Measurements from ENCODE around the gene CORO7.

CORO7 gene

DNA sequence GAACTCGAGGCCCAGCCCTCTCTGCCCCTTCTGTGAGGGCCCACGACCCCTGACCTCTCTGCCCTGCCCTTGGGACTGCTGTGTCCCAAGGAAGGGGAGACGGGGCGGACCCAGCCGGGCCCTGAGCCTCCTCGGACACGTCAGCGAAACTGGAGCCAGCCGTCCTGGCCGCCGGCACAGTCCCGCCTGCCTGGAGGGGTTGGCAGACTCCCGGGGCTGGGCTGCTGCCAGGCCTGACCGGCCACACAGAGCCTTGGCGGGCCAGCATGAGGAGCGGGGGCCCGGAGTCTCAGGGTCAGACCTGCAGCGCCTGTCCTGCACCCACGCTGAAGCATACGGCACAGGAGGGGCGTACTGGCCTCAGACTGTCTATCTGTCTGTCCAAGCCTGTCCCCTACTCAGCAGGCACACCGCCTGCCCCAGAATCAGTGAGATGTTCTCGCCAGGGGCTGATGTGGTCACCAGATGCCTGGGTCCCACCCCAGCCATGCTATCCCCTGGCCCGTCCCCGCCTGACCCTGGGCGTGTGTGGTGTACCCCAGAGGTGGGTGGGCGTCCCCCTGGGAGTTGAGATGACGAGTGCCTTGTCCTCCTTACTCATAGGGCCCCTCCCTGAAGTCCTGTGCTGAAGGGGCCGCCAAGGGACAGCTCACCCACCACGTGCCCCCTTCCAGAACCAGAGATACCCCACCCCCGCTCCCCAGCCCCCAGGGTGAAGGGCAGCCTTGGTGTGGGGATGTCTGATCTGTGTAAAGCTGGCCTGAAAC lies 40.1 kb downstream of the CORO7 start:
- Mint-ChIP-seq H3K27me3 (no peaks in the 10 kb centered on the region), H3K4me1 (peaks cover 53% of the 10 kb centered on the region), H3K9me3 (no peaks in the 10 kb centered on the region), H3K27ac (no peak overlapping the region), H3K36me3 (peaks cover 23% of the 10 kb centered on the region), H3K4me3 (no peak overlapping the region)
- no peak for ATAC-seq

DNA sequence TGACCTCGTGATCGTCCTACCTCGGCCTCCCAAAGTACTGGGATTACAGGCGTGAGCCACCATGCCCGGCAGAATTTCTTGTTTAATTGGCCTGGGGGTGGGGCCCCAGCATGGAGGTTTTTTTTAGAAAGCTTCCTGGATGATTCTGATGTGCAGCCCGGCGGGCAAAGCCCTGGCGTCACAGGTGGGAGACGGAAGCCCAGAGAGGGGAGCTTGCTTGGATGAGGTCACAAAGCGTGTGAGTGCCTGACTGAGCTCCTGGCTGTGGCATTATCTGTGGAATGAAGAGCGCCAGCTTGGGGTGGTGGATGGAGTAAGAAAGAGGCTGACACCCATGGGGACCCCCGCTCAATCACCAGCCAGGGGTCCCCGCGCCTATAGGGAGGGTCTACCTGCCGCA lies 40.7 kb downstream of the CORO7 start:
- Mint-ChIP-seq H3K36me3 (peaks cover 20% of the 10 kb centered on the region), H3K27ac (no peak overlapping the region), H3K4me1 (peaks cover 50% of the 10 kb centered on the region), H3K9me3 (no peaks in the 10 kb centered on the region), H3K27me3 (no peaks in the 10 kb centered on the region), H3K4me3 (no peak overlapping the region)
- ATAC-seq: no peak

DNA sequence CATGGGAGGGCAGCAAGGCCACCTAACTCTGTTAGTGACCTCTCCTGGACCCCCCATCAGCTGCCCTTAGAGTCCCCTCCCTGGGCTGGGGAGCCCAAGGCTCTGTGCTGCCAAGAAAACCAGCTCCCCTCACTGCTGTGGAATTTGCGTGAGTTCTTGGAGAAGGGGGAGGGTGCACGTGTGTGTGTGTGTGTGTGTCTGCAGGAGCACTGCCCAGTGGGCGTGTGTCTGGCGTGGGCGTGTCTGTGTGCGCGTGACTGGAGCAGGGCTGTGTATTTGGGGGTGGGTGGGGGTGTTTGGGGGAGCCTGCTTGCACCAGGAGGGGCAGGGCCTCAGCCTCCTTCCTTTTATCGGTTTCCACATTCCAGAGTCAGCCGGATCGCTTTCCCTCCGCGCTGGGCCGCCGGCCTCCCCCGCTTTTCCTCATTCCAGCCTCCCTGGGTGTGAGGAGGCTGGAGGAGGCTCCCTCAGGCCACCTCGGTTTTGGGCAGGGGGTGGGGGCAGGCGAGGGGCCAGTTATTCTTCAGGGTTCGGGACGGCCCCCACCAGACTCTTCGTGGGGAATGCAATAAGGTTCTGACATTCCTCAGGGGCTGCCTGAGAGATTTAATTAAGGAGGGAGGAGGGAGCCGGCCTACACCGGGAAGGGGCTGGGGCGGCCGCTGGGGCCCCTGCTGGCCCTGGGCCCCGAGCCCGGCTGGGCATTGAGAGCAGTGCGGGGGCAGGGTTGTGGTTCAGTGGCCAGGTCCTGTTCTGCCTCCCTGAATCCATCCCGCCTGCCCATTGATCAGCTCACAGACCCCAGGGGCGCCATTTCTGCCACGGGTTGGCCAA lies 42.3 kb downstream of the CORO7 start:
- no peaks in the 10 kb centered on the region for H3K27me3 Mint-ChIP-seq
- peaks cover 51% of the 10 kb centered on the region for H3K4me1 Mint-ChIP-seq
- no peak overlapping the region for H3K27ac Mint-ChIP-seq
- H3K9me3 Mint-ChIP-seq: no peaks in the 10 kb centered on the region
- H3K36me3 Mint-ChIP-seq: peaks cover 14% of the 10 kb centered on the region
- no peak for ATAC-seq
- no peak overlapping the region for H3K4me3 Mint-ChIP-seq

DNA sequence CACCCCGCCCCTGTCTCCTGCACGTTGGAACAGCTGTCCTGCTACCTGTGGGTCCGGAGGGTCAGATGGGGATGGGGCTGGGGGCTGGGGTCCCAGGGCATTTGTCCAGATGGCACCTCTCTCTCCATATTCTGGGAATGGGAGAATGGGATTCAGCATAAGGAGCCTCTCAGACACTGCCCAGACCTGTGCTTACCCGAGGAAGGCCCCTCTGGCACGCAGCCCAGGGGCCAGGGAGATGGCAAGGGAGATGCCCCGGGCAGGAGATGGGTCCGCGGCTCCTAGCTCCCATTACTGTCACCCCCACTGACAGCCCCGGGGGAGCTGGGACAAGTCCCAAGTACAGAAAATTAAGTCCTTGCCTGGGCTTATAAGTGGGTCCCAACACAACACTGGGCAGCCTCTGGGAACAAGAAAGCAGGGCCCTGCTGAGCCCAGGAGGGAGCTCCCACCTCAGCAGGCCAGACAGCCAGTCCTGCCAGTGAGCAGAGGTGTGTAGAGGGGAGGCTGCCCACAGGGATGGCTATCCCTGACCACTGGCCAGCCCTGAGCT lies 43.0 kb downstream of the CORO7 start:
- Mint-ChIP-seq H3K4me3 (peak overlapping the region; percentile 7), H3K36me3 (peaks cover 14% of the 10 kb centered on the region), H3K9me3 (no peaks in the 10 kb centered on the region), H3K27ac (no peak overlapping the region), H3K27me3 (no peaks in the 10 kb centered on the region), H3K4me1 (peaks cover 51% of the 10 kb centered on the region)
- ATAC-seq: no peak

DNA sequence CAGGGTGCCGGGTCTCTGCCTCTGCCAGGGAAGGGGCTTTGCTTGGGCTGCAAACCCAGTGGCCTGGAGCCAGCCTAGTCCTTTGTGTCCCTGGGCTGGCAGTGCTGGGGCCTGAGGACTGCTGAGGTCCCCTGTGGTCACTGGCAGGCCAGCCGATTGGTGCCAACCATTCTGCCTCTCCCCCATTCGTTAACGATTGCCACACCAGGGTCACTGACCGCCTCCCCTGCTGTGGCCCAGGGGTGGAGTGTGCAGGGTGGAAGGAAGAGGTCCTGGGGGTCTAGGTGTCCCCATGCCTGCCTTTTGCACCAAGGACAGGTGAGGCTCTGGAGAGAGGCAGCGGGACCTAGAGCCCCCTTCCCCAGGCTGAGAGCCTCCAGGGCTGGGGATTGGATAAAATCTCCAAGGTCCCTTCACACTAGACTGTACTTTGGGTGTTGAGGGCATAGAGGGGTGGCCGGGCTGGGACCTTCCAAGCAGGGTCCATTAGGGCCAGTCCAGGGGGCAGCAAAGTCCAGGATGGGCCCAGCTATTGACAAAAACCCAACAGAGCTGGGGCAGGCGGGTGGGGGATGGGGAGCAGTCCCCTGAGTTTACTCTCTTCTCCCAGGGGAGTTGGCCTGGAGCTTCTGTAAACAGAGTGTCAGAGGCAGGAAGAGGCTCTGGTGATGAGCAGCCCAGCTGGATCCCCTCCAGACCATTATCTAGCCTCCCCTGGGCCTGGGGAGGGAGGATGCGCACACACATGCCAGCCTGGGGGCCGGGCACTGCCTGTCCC lies 43.6 kb downstream of the CORO7 start:
- no peak overlapping the region for H3K27ac Mint-ChIP-seq
- H3K36me3 Mint-ChIP-seq: peaks cover 11% of the 10 kb centered on the region
- peaks cover 47% of the 10 kb centered on the region for H3K4me1 Mint-ChIP-seq
- H3K9me3 Mint-ChIP-seq: no peaks in the 10 kb centered on the region
- H3K4me3 Mint-ChIP-seq: peak overlapping the region; percentile 7
- no peaks in the 10 kb centered on the region for H3K27me3 Mint-ChIP-seq
- ATAC-seq: peak; percentile 62

DNA sequence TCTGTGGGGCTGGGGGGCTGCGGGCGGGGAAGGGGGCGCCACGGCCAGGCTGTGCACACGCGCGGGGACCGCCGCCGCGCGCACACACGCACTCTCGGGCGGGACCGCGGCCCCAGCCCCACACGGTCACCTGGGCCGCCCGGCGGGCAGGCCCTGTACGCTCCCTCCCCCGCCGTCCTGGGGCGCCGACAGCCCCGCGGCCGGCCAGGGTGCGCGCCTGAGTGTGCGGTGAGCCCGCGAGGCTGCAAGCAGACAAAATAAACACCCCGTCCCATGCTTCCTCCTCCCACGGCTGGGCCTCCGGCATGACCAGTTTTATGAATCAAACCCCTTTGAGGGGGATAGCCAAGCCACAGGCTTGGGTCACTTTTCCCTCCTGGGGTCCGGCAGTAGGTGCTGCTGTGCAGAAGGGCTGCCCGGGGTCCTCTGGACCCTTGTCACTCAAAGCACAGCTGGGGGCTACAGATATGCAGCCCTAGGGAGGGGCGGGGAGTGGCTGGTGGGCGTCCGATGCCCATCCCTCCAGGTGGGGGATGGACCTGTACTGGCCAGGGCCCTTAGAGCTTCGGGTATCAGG lies 44.3 kb downstream of the CORO7 start:
- peak overlapping the region; percentile 74 for H3K4me3 Mint-ChIP-seq
- peaks cover 14% of the 10 kb centered on the region for H3K36me3 Mint-ChIP-seq
- no peaks in the 10 kb centered on the region for H3K9me3 Mint-ChIP-seq
- H3K27ac Mint-ChIP-seq: no peak overlapping the region
- H3K27me3 Mint-ChIP-seq: no peaks in the 10 kb centered on the region
- peak; percentile 57 for ATAC-seq
- H3K4me1 Mint-ChIP-seq: peaks cover 51% of the 10 kb centered on the region

DNA sequence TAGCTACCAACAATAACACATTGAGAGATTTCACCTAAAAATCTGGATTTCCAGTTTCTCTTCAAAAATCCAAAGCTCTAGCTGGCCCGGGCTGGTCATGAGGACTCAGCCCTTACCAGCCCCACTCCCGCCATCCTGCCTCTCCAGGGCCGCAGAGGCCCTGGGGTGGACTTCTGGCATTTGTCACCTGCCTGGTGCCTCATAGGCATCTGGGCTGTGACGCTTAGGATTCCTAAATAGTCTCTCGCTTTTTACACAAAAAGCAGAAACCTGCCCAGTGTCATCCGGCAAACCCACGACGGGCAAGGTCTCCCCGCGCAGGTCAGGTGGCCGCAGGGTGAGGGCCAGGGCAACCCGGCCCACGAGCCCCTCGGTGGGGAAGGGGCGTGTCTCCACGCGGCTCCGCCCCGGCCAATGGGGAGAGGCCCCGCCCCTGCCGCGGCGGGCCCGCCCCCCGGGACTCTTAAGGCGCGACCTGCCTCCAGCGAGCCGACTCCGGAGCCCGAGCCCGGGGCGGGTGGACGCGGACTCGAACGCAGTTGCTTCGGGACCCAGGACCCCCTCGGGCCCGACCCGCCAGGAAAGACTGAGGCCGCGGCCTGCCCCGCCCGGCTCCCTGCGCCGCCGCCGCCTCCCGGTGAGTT lies 44.9 kb downstream of the CORO7 start, which contains the start of gene VASN:
VASN (plus strand) TSS at position 492 of the 644 bp plus-strand sequence. CDS start 9,030 bp downstream, outside the sequence.
- Mint-ChIP-seq H3K4me3 (peak within 1 kb of the TSS; percentile 74), H3K9me3 (no peaks in the 10 kb centered on the region), H3K27me3 (no peaks in the 10 kb centered on the region), H3K36me3 (peaks cover 14% of the 10 kb centered on the region), H3K4me1 (peaks cover 58% of the 10 kb centered on the region), H3K27ac (no peak within 1 kb of the TSS)
- ATAC-seq: peak; percentile 81

DNA sequence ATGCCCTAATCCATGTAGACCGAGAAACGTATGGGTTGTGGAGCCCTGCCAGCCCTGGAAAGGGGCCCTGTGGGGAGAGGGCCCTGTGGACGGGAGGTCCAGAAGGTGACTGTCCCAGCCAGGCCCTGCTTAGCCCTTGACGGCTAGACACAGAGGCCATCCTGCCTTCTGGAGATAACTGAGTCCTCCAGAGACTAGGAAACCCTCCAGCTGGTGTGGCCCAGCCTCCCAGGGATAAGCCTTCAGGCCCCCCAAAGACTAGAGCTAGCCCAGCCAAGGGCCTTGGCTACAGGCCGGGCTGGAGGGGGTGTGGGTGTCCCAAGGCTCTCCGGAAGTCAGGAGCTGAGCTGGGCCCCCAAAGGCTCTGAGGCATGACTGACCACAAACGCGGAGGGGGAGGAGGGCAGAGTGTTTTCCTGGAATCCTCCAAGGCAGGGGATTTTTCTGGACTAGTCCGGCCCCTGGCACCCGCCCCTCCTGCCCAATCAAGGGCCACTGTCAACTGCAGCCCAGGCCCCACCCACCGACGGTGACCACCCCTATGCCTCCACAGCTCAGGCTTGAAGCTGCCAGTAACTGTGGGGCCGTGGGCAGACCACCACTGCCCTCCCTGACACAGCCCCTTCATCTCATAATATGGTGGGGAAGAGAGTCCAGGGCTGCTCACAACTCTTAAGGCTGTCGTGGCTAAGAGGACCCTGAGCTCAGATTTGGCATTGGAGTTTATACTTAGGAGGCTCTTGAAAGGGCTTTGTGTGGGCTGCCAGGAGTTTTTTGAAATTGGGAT lies 45.6 kb downstream of the CORO7 start:
- Mint-ChIP-seq H3K27me3 (no peaks in the 10 kb centered on the region), H3K9me3 (no peaks in the 10 kb centered on the region), H3K4me1 (peaks cover 62% of the 10 kb centered on the region), H3K36me3 (peaks cover 12% of the 10 kb centered on the region), H3K4me3 (no peak overlapping the region), H3K27ac (no peak overlapping the region)
- ATAC-seq: no peak

DNA sequence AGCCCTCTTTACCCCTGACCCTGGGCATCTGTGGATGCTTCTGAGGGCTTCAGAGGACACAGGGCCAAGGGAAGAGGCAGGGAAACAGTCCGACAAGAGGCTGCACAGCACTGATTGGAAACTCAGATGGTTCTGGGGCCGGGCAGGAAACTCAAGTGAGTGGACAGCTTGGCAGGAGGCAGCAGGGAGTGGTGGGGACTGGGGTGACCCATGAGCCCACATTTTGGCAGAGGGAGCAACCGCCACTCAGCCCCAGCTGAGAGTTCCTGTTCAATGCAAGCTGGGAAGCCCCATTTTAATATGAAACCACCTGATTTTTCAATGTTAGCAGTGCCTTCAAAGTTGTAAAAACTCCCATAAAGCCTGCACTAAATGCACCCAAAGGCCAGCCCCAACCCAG lies 46.2 kb downstream of the CORO7 start:
- H3K27me3 Mint-ChIP-seq: no peaks in the 10 kb centered on the region
- H3K9me3 Mint-ChIP-seq: no peaks in the 10 kb centered on the region
- H3K36me3 Mint-ChIP-seq: peaks cover 7% of the 10 kb centered on the region
- peaks cover 62% of the 10 kb centered on the region for H3K4me1 Mint-ChIP-seq
- H3K4me3 Mint-ChIP-seq: no peak overlapping the region
- no peak overlapping the region for H3K27ac Mint-ChIP-seq
- ATAC-seq: no peak

DNA sequence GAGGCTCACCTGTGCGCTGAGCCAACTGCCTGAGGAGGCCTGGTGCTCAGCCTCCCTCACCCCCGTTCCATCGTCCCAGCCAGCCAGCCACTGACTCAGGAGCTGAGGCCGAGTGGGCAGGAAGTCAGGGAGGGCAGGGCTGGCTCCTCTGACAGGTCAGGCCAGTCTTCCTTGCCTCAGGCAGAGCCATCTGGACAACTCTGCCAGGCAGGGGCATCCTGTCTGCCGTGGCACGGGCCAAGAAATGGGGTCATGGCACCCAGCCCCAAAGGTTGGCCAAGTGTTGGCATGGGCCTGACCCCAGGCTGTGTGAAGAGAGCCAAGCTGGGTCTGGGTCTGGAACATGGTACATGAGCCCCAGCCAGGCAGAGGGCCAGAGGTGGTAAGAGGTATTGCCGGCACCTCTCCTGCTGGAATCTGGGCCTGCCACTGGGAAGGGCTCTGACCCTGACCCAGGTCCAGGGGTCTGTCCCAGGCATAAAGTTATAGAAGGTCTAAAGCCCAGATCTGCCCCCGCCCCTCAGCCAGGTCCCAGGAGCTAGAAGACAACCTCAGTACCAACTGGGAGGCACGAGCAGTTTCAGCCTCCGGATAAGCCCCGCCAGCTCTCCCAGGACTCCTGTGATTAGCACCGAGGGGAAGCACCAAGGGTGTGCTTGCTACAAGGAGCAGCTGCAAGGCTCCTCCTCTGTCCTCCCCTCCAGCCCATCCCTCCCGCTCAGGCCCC lies 47.2 kb downstream of the CORO7 start:
- Mint-ChIP-seq H3K36me3 (peaks cover 7% of the 10 kb centered on the region), H3K4me1 (peaks cover 64% of the 10 kb centered on the region), H3K9me3 (no peaks in the 10 kb centered on the region), H3K4me3 (no peak overlapping the region), H3K27ac (no peak overlapping the region), H3K27me3 (no peaks in the 10 kb centered on the region)
- no peak for ATAC-seq

DNA sequence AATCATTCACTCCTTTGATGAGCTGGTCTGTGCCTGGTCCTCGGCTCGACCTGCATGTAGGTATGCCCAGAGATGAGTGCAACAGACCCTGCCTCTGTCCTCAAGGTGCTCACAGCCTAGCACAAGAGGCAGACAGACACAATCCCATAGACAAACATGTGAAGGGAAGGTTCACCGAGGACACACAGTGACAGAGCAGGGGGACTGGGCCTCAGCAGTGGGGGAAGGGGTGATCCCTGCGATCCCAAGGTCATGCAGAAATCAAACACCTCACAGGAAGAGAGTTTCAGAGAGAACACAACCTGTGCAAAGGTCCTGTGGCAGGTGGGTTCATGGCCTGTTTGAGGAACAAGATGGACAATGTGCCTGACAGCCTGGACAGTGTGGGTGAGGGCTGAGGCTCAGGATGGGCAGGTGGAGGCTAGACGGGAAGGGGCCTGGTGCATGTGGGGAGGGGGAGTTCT lies 49.0 kb downstream of the CORO7 start:
- H3K4me1 Mint-ChIP-seq: peaks cover 64% of the 10 kb centered on the region
- H3K27me3 Mint-ChIP-seq: no peaks in the 10 kb centered on the region
- no peak for ATAC-seq
- no peak overlapping the region for H3K27ac Mint-ChIP-seq
- H3K9me3 Mint-ChIP-seq: no peaks in the 10 kb centered on the region
- H3K36me3 Mint-ChIP-seq: peaks cover 24% of the 10 kb centered on the region
- no peak overlapping the region for H3K4me3 Mint-ChIP-seq

DNA sequence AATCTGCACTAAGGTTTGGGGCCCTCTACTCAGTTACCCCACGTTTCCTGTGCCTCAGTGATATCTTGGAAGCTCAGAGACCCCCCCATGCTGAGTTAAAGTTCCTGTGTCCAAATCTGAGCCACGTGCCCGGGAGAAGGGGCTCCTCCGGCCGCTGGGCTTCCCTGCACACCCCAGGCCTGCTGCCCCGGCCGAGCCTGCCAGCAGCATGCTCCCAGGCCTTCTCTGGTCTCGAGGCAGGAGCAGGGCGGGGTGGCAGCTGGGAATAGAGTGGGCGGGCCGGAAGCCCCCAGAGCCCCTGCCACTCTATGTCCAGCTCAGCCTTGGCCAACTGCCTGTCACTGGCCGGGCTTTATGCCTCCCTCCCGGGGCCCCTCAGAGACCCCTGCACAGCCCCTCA lies 50.4 kb downstream of the CORO7 start:
- H3K27me3 Mint-ChIP-seq: no peaks in the 10 kb centered on the region
- peak overlapping the region; percentile 70 for H3K27ac Mint-ChIP-seq
- no peaks in the 10 kb centered on the region for H3K9me3 Mint-ChIP-seq
- no peak overlapping the region for H3K4me3 Mint-ChIP-seq
- H3K4me1 Mint-ChIP-seq: peaks cover 64% of the 10 kb centered on the region
- H3K36me3 Mint-ChIP-seq: peaks cover 30% of the 10 kb centered on the region
- no peak for ATAC-seq

DNA sequence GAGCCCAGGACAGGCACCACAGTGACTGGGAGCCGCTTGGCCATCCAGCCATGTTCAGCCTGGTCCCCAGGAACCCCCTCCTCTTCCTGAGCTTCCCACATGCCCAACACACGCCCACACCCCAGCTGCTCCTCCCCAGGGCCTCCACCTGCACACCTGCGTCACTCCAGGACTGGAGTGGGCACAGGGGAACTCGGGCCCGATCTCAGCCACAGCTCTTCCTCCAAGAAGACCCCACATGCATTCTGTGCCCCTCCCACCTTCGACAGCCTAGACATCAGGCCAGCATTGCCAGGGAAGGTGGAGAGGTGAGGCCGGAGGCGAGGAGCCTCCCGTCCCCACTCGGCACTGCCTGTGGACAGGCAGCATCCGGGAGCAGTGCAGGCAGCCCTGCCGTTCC lies 50.8 kb downstream of the CORO7 start:
- peak overlapping the region; percentile 70 for H3K27ac Mint-ChIP-seq
- no peaks in the 10 kb centered on the region for H3K9me3 Mint-ChIP-seq
- peaks cover 68% of the 10 kb centered on the region for H3K4me1 Mint-ChIP-seq
- no peak for ATAC-seq
- peak overlapping the region; percentile 45 for H3K4me3 Mint-ChIP-seq
- H3K36me3 Mint-ChIP-seq: peaks cover 34% of the 10 kb centered on the region
- no peaks in the 10 kb centered on the region for H3K27me3 Mint-ChIP-seq
